Calu3 (cell line): ENCODE results near the gene DYRK3. TPM values are rescaled to one million over a fixed set of nuclear protein-coding genes. Genes with fewer than 3 reads are reported as not detected.
A peak's percentile ranks its signal among the peaks of the same experiment; 100 is the strongest.

Experiments
- BruUV-seq: library from RNA; stranded (reverse); fragments of 400-500 nt; replicated peaks from 2 replicates; lab custom pipeline; 2021; lab: Mats Ljungman, UMichigan
- CTCF ChIA-PET: fragments of 300-600 bp; sonication (Branson Sonifier 250); formaldehyde crosslinking; loops from one replicate; lab custom pipeline; 2022; ENCODE audit warnings: antibody characterized with exemption; lab: Charles Lee
- DNase-seq: peaks from one replicate; pipeline ENCODE4 v3.0.0; 2022
- H3K27ac Mint-ChIP-seq: one replicate; pipeline ENCODE4 v1.8.0; 2022; ENCODE audit warnings: mixed read lengths; ENCODE audit not compliant: unreplicated experiment
- H3K27me3 Mint-ChIP-seq: one replicate; pipeline ENCODE4 v1.8.0; 2022; ENCODE audit warnings: mixed read lengths; ENCODE audit not compliant: unreplicated experiment
- H3K36me3 Mint-ChIP-seq: one replicate; pipeline ENCODE4 v1.8.0; 2022; ENCODE audit warnings: mild to moderate bottlenecking, moderate library complexity, mixed read lengths; ENCODE audit not compliant: insufficient read depth, unreplicated experiment
- H3K4me1 Mint-ChIP-seq: one replicate; pipeline ENCODE4 v1.8.0; 2022; ENCODE audit warnings: mild to moderate bottlenecking, low read depth, mixed read lengths; ENCODE audit not compliant: unreplicated experiment
- H3K4me3 Mint-ChIP-seq: one replicate; pipeline ENCODE4 v1.8.0; 2022; ENCODE audit warnings: mild to moderate bottlenecking, low read depth, moderate library complexity, mixed read lengths; ENCODE audit not compliant: unreplicated experiment
- H3K9me3 Mint-ChIP-seq: one replicate; pipeline ENCODE4 v1.8.0; 2022; ENCODE audit warnings: low read depth, mixed read lengths; ENCODE audit not compliant: unreplicated experiment
- intact Hi-C: fragments of 100-400 bp; cut with micrococcal nuclease; formaldehyde crosslinking; loops from one replicate; pipeline ENCODE4 v1.10.0; 2022; ENCODE audit not compliant: unreplicated experiment
- total RNA-seq: library from RNA; stranded (reverse); gene quantifications from 2 replicates; pipeline ENCODE4 v1.2.3, GENCODE V29; 2022
- TF ChIP-seq, protein P1 (sequence below): fragments of 200-600 bp; IDR thresholded peaks from one replicate; pipeline ENCODE4 v1.8.0; 2022; ENCODE audit warnings: antibody characterized with exemption; ENCODE audit not compliant: unreplicated experiment

DYRK3 gene
- total RNA-seq, 1 experiment from 2014 or later, result 7.6 TPM

DNA sequence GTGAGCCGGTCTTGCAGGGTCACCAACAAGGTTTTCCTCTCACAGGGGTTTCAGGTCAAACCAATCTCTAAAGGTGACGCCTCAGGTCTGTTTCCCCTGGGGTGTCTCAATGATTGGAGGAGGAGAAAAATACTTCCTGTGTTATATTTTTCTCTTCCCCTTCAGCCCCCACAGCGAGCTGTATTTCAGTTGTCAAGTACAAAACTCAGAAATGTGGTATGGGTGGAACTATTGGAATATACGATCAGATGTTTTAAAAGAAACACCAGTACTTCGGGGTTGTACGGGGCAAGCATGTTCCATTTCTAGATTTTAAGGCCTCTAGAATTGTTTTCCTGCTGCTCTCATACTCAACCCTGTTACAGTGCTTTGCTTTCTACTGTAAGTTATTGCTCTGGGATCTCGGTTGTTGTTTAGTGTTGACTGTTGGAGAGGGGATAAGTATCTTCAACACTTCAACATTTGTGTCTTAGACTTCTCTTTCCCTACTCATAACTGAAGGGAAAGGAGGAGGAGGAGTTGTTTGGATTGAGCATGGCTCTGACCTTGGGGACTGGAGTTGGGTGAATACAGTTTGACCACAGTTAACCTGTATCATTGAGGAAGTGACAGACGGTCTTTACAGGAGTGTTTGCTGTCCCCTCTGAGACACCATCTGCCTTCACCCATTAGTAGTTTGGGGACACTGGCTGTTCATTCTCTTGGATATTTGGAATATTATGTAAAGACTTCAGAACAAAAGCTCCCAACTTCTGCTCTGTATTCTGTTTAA lies 51.3 kb downstream of the DYRK3 start:
- CTCF ChIA-PET, result interaction anchor here (1.3 to 1.4 kb wide), 2 partner anchors 10 to 15 kb away, joined by 3 to 4 read pairs; no protein-coding TSS in a partner anchor

DNA sequence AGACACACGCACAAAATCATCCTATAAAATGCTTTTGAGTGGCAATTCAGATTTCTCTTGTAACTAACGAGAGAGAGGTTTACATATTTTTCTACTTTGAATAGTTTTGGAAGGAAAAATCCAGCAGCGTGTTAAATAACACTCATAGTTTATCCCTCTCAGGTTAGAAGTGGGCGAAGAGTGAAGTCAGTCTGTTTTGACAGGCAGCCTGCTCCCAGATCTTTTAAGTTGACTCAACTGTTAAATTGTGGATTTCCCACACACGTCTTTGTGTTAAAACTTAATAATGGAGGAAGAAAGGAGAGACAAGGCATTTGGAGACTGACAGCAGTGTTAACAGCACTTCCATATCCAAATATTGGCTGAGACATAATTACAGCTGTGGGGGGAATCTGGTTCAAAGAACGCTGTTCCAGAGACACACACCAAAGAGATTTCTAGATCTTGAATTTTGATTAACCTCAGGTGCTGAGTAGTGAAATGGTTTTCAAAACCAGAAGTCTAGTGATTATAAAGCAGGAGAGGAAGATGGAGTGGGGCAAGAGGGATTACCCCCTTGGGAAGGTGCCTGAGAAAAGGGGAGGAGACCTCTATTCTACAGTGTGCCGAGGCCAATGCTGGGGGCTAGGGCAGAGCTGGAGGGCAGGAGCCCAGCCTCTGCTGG lies 52.0 kb downstream of the DYRK3 start:
- TF ChIP-seq, protein P1, sequence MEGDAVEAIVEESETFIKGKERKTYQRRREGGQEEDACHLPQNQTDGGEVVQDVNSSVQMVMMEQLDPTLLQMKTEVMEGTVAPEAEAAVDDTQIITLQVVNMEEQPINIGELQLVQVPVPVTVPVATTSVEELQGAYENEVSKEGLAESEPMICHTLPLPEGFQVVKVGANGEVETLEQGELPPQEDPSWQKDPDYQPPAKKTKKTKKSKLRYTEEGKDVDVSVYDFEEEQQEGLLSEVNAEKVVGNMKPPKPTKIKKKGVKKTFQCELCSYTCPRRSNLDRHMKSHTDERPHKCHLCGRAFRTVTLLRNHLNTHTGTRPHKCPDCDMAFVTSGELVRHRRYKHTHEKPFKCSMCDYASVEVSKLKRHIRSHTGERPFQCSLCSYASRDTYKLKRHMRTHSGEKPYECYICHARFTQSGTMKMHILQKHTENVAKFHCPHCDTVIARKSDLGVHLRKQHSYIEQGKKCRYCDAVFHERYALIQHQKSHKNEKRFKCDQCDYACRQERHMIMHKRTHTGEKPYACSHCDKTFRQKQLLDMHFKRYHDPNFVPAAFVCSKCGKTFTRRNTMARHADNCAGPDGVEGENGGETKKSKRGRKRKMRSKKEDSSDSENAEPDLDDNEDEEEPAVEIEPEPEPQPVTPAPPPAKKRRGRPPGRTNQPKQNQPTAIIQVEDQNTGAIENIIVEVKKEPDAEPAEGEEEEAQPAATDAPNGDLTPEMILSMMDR, result no peak
- intact Hi-C loops, result loop anchor here (5.0 kb wide), 1 partner anchor 35 kb away; no protein-coding TSS in a partner anchor
- peaks cover 26% of the 10 kb centered on the region for H3K36me3 Mint-ChIP-seq
- DNase-seq, result no peak
- H3K4me3 Mint-ChIP-seq, result peak overlapping the region; percentile 80
- peaks cover 59% of the 10 kb centered on the region for H3K4me1 Mint-ChIP-seq
- CTCF ChIA-PET, result interaction anchor here (0.5 to 1.3 kb wide), 2 partner anchors 9 to 27 kb away, joined by 4 read pairs; no protein-coding TSS in a partner anchor
- no peaks in the 10 kb centered on the region for H3K9me3 Mint-ChIP-seq
- H3K27me3 Mint-ChIP-seq, result peaks cover 15% of the 10 kb centered on the region
- TSS peak; percentile 47 for BruUV-seq
- H3K27ac Mint-ChIP-seq, result peak overlapping the region; percentile 81

More for the DNA sequence above, 51.3 kb downstream of the DYRK3 start:
- Mint-ChIP-seq H3K4me1 (peaks cover 52% of the 10 kb centered on the region), H3K27ac (peak overlapping the region; percentile 81), H3K4me3 (peak overlapping the region; percentile 80), H3K36me3 (peaks cover 26% of the 10 kb centered on the region), H3K27me3 (peaks cover 15% of the 10 kb centered on the region), H3K9me3 (no peaks in the 10 kb centered on the region)
- DNase-seq, result no peak
- TF ChIP-seq, protein P1, result no peak
- intact Hi-C loops, result loop anchor here (5.0 kb wide), 1 partner anchor 36 kb away; no protein-coding TSS in a partner anchor
- BruUV-seq, result no TSS peak

DNA sequence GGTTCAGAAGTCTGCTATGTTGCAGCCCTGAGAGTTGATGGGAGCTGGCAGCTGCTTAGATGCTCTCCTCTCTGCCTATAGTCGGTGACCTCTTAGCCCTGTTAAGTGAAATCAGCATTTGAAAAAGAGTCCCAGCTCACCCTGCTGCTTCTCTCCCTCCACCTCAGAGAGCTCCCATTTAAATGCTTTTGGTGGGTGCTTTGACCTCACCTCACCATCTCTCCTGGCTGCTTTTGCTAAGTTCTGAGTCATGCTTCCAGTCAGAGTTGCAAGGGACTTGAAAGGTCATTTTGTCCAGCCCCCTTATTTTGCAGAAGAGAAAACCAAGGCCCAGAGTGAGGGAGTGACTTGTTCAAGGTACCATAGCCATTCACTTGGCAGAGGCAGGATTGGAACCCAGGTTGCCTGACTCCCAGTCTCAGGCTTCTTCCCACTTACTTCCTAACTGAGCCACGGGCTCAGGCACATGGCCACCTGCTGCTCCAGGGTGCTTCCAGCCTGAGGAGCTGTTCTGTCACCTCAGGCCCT lies 52.6 kb downstream of the DYRK3 start:
- TF ChIP-seq, protein P1, result no peak
- Mint-ChIP-seq H3K27me3 (peaks cover 11% of the 10 kb centered on the region), H3K4me3 (no peak overlapping the region), H3K36me3 (peaks cover 27% of the 10 kb centered on the region), H3K27ac (peak overlapping the region; percentile 33), H3K9me3 (no peaks in the 10 kb centered on the region), H3K4me1 (peaks cover 64% of the 10 kb centered on the region)
- intact Hi-C loops, result loop anchor here (5.0 kb wide), 1 partner anchor 34 kb away; no protein-coding TSS in a partner anchor
- no TSS peak for BruUV-seq
- no peak for DNase-seq
- CTCF ChIA-PET, result interaction anchor here (0.5 to 1.3 kb wide), 4 partner anchors 9 to 27 kb away, joined by 3 to 4 read pairs (median 4); no protein-coding TSS in a partner anchor

DNA sequence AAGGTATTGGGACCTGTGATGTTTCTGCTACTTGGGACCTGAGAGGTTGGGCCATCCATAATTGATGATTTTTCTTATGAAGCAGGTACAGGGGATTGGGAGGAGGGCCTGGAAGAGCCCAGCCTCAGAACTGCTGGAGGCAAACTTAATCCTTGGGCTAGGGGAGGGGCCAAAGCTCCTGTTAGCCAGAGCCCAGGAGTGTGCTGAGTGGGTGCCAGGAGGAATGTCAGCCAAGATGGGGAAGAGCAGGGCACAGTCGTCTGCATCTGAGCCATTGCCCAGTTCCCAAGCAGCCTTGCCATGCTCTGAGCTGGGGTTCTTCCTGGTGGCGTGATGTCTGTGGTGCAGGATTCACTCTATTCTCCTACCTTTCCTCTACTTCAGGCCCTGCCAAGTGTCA lies 55.2 kb downstream of the DYRK3 start:
- no peak for DNase-seq
- Mint-ChIP-seq H3K27ac (no peak overlapping the region), H3K27me3 (no peaks in the 10 kb centered on the region), H3K4me1 (peaks cover 80% of the 10 kb centered on the region), H3K9me3 (no peaks in the 10 kb centered on the region), H3K36me3 (peaks cover 20% of the 10 kb centered on the region), H3K4me3 (no peak overlapping the region)
- TF ChIP-seq, protein P1, result no peak
- no TSS peak for BruUV-seq
- CTCF ChIA-PET, result interaction anchor here (1.5 to 2.0 kb wide), 2 partner anchors 22 to 27 kb away, joined by 4 to 8 read pairs; no protein-coding TSS in a partner anchor
- intact Hi-C loops, result no loop called here
